H9 (cell line): ENCODE results near the gene TUBA4A. TPM values are rescaled to one million over a fixed set of nuclear protein-coding genes. Genes with fewer than 3 reads are reported as not detected.

ENCODE experiments used
- DNase-seq: peaks from one replicate; pipeline ENCODE4 v3.0.0-alpha.2; 2017
- H2AFZ ChIP-seq: one replicate; pipeline ENCODE4 v1.6.1; 2013; ENCODE audit warnings: mild to moderate bottlenecking, low read length, control low read depth, moderate library complexity
- H2AK5ac ChIP-seq: 2 replicates; pipeline ENCODE4 v1.6.1; 2013; ENCODE audit warnings: low read length, control low read depth, mixed read lengths; ENCODE audit not compliant: insufficient read length
- H2BK120ac ChIP-seq: one replicate; pipeline ENCODE4 v1.6.1; 2013; ENCODE audit warnings: low read depth, mild to moderate bottlenecking, low read length, control low read depth, inconsistent platforms; ENCODE audit not compliant: poor library complexity, severe bottlenecking
- H2BK12ac ChIP-seq: 2 replicates; pipeline ENCODE4 v1.6.1; 2013; ENCODE audit warnings: low read length, control low read depth, mixed read lengths, low read depth; ENCODE audit not compliant: insufficient read length
- H2BK15ac ChIP-seq: 2 replicates; pipeline ENCODE4 v1.6.1; 2013; ENCODE audit warnings: low read depth, low read length, control low read depth
- H2BK20ac ChIP-seq: one replicate; pipeline ENCODE4 v1.6.1; 2013; ENCODE audit warnings: low read depth, mild to moderate bottlenecking, low read length, control low read depth, inconsistent platforms; ENCODE audit not compliant: poor library complexity, severe bottlenecking
- H2BK5ac ChIP-seq: 2 replicates; pipeline ENCODE4 v1.6.1; 2013; ENCODE audit warnings: low read length, control low read depth, mixed read lengths; ENCODE audit not compliant: insufficient read length
- H3K14ac ChIP-seq: 2 replicates; pipeline ENCODE4 v1.6.1; 2013; ENCODE audit warnings: low read length, control low read depth; ENCODE audit not compliant: insufficient read depth
- H3K18ac ChIP-seq: 2 replicates; pipeline ENCODE4 v1.6.1; 2013; ENCODE audit warnings: low read depth, mild to moderate bottlenecking, mixed read lengths, low read length, control low read depth; ENCODE audit not compliant: insufficient read length
- H3K23ac ChIP-seq: 2 replicates; pipeline ENCODE4 v1.6.1; 2013; ENCODE audit warnings: low read length, control low read depth, mixed read lengths, low read depth; ENCODE audit not compliant: insufficient read length
- H3K23me2 ChIP-seq: 2 replicates; pipeline ENCODE4 v1.6.1; 2013; ENCODE audit warnings: low read depth, mild to moderate bottlenecking, mixed read lengths, low read length, control low read depth; ENCODE audit not compliant: insufficient read length, poor library complexity, severe bottlenecking
- H3K27ac ChIP-seq: 2 replicates; pipeline ENCODE4 v1.5.1; 2013; ENCODE audit warnings: low read length, control low read depth, mixed read lengths, low read depth; ENCODE audit not compliant: insufficient read length
- H3K27me3 ChIP-seq: 2 replicates; pipeline ENCODE4 v1.6.1; 2013; ENCODE audit warnings: low read length, control low read depth, inconsistent platforms; ENCODE audit not compliant: insufficient read depth
- H3K4ac ChIP-seq: 2 replicates; pipeline ENCODE4 v1.6.1; 2013; ENCODE audit warnings: low read depth, mild to moderate bottlenecking, control low read depth, inconsistent platforms, low read length, moderate library complexity
- H3K4me1 ChIP-seq: 2 replicates; pipeline ENCODE4 v1.6.1; 2013; ENCODE audit warnings: low read length, control low read depth, inconsistent platforms; ENCODE audit not compliant: insufficient read depth
- H3K4me2 ChIP-seq: 2 replicates; pipeline ENCODE4 v1.6.1; 2013; ENCODE audit warnings: low read length, control low read depth, mixed read lengths; ENCODE audit not compliant: insufficient read length, insufficient read depth
- H3K56ac ChIP-seq: 2 replicates; pipeline ENCODE4 v1.6.1; 2013; ENCODE audit warnings: low read depth, mild to moderate bottlenecking, mixed read lengths, low read length, control low read depth; ENCODE audit not compliant: insufficient read length
- H3K79me1 ChIP-seq: 2 replicates; pipeline ENCODE4 v1.6.1; 2013; ENCODE audit warnings: low read depth, mild to moderate bottlenecking, moderate library complexity, low read length, control low read depth, inconsistent platforms; ENCODE audit not compliant: insufficient read depth, poor library complexity, severe bottlenecking
- H3K79me2 ChIP-seq: 2 replicates; pipeline ENCODE4 v1.6.1; 2013; ENCODE audit warnings: low read length, control low read depth, inconsistent platforms; ENCODE audit not compliant: insufficient read depth
- H3K9ac ChIP-seq: 2 replicates; pipeline ENCODE4 v1.6.1; 2013; ENCODE audit warnings: low read length, control low read depth, mixed read lengths; ENCODE audit not compliant: insufficient read length; ENCODE audit errors: extremely low read depth
- H3K9me3 ChIP-seq: one replicate; pipeline ENCODE4 v1.6.1; 2013; ENCODE audit warnings: low read depth, low read length, inconsistent platforms; ENCODE audit not compliant: control insufficient read depth
- H3T11ph ChIP-seq: one replicate; pipeline ENCODE4 v1.6.1; 2013; ENCODE audit warnings: mild to moderate bottlenecking, low read length, control low read depth, inconsistent platforms
- H4K20me1 ChIP-seq: one replicate; pipeline ENCODE4 v1.6.1; 2013; ENCODE audit not compliant: control insufficient read depth, insufficient read length, insufficient read depth
- H4K5ac ChIP-seq: 2 replicates; pipeline ENCODE4 v1.6.1; 2013; ENCODE audit warnings: low read depth, mild to moderate bottlenecking, mixed read lengths, low read length, control low read depth; ENCODE audit not compliant: insufficient read length
- H4K8ac ChIP-seq: replicated peaks from 2 replicates; pipeline ENCODE4 v1.6.1; 2013; ENCODE audit warnings: low read length, control low read depth, mixed read lengths, low read depth; ENCODE audit not compliant: insufficient read length
- H4K91ac ChIP-seq: 2 replicates; pipeline ENCODE4 v1.6.1; 2013; ENCODE audit warnings: low read depth, mild to moderate bottlenecking, moderate library complexity, mixed read lengths, low read length, control low read depth; ENCODE audit not compliant: insufficient read length
- H3K27ac Mint-ChIP-seq, 3 experiments: 2 replicates in 2 of 3; 3 replicates in 1 of 3; pipeline ENCODE4 v1.8.0; 2020 to 2021; ENCODE audit warnings: mixed read lengths in 3 of 3, mild to moderate bottlenecking in 1 of 3, moderate library complexity in 1 of 3
- H3K27me3 Mint-ChIP-seq: 2 replicates; pipeline ENCODE4 v1.8.0; 2021; ENCODE audit warnings: low read depth, mild to moderate bottlenecking, moderate library complexity, mixed read lengths
- H3K36me3 Mint-ChIP-seq, 3 experiments: 2 replicates in 2 of 3; 3 replicates in 1 of 3; pipeline ENCODE4 v1.8.0; 2020 to 2021; ENCODE audit warnings: low read depth in 3 of 3, mixed read lengths in 3 of 3; ENCODE audit not compliant: insufficient read depth in 1 of 3
- H3K4me1 Mint-ChIP-seq, 2 experiments: 2 replicates each; pipeline ENCODE4 v1.8.0; 2020; ENCODE audit warnings: mixed read lengths in 2 of 2
- H3K4me3 Mint-ChIP-seq, 2 experiments: 2 replicates in 1 of 2; 3 replicates in 1 of 2; pipeline ENCODE4 v1.8.0; 2020 to 2021; ENCODE audit warnings: mild to moderate bottlenecking in 2 of 2, mixed read lengths in 2 of 2, moderate library complexity in 1 of 2
- H3K9me3 Mint-ChIP-seq, 2 experiments: 2 replicates in 1 of 2; 3 replicates in 1 of 2; pipeline ENCODE4 v1.8.0; 2020; ENCODE audit warnings: mild to moderate bottlenecking in 2 of 2, mixed read lengths in 2 of 2, moderate library complexity in 1 of 2
- CTCF ChIP-seq: fragments of 200-600 bp; sonication (generic); conservative IDR thresholded peaks from 3 replicates; pipeline ENCODE4 v1.8.0; 2021; ENCODE audit warnings: antibody characterized with exemption, mild to moderate bottlenecking
- WGBS: extraction: QIAGEN DNeasy Blood & Tissue Kit; methylation state at CpG from one replicate; pipeline ENCODE4 v1.1.7; 2013; ENCODE audit warnings: missing lambda C conversion rate, low lambda C conversion rate, mixed read lengths; ENCODE audit not compliant: insufficient read length; ENCODE audit errors: extremely low coverage; 5-methylcytosine and 5-hydroxymethylcytosine counted together
- total RNA-seq: library from RNA; stranded (reverse); gene quantifications from 2 replicates; pipeline ENCODE4 v1.2.1, GENCODE V29; 2021

The TUBA4A gene
- total RNA-seq, 1 experiment from 2014 or later = 25.5 TPM

- Histone ChIP-seq H3K4ac (no peak overlapping the region), H4K5ac (no peak overlapping the region), H4K8ac (no peak overlapping the region), H3K14ac (no peak overlapping the region; the same call in 1 of the 2 replicates), H2AFZ (no peak overlapping the region), H2BK20ac (no peak overlapping the region), H3K9me3 (no peaks in the 10 kb centered on the region), H3K4me2 (no peak overlapping the region), H4K91ac (no peak overlapping the region), H3K79me1 (no peaks in the 10 kb centered on the region), H2BK5ac (no peak overlapping the region), H3T11ph (no peak overlapping the region), H3K9ac (no peak overlapping the region), H3K23ac (no peak overlapping the region), H3K79me2 (no peaks in the 10 kb centered on the region), H3K4me1 (peaks cover 3% of the 10 kb centered on the region; the same call in 1 of the 2 replicates), H3K27ac (no peak overlapping the region), H3K27me3 (peaks cover 21% of the 10 kb centered on the region), H2AK5ac (no peak overlapping the region), H2BK15ac (no peak overlapping the region), H3K56ac (no peak overlapping the region), H3K23me2 (peaks cover 22% of the 10 kb centered on the region), H2BK120ac (no peak overlapping the region), H2BK12ac (no peak overlapping the region), H4K20me1 (no peaks in the 10 kb centered on the region), H3K18ac (no peak overlapping the region)
- no peak for TF ChIP-seq CTCF
- Mint-ChIP-seq H3K27me3 (peaks cover 58% of the 10 kb centered on the region), H3K36me3 (peaks cover 9 to 24% (median 23%) of the 10 kb centered on the region in 3 experiments; a peak in 6 of 7 replicates), H3K27ac (no peak overlapping the region), H3K4me1 (peaks cover 28 to 40% of the 10 kb centered on the region in 2 experiments), H3K9me3 (peaks cover 0 to 2% of the 10 kb centered on the region in 2 experiments; a peak in 3 of 5 replicates), H3K4me3 (peak overlapping the region in 1 of 2 experiments; percentile 67; a peak in 3 of 5 replicates)
- no CpG with 5 or more reads among the region's 6 CpGs for WGBS
- no peak for DNase-seq
These were observed 2.1 kb downstream of the TUBA4A start for GRCh38 chr2:219251656-219252055.
